PC-9 (cell line): ENCODE data around the gene FOXN3. TPM values are rescaled to one million over a fixed set of nuclear protein-coding genes. Genes with fewer than 3 reads are reported as not detected.

Source experiments
- BruUV-seq: library from RNA; stranded (reverse); fragments of 400-500 nt; replicated peaks from 2 replicates; lab custom pipeline; 2021; lab: Mats Ljungman, UMichigan
- CTCF ChIA-PET: fragments of 300-600 bp; sonication (Branson Sonifier 250); formaldehyde crosslinking; loops from one replicate; lab custom pipeline; 2022; ENCODE audit warnings: antibody characterized with exemption; lab: Charles Lee
- POLR2A ChIA-PET: fragments of 300-600 bp; sonication (Branson Sonifier 250); formaldehyde crosslinking; loops from one replicate; lab custom pipeline; 2022; ENCODE audit warnings: antibody characterized with exemption; ENCODE audit not compliant: unreplicated experiment; lab: Charles Lee
- DNase-seq, 2 experiments: peaks; one replicate each; pipeline versions ENCODE4 v3.0.0 to v3.0.0-alpha.2; 2015 to 2022; ENCODE audit warnings: mixed read lengths in 1 of 2
- H2AFZ ChIP-seq: fragments of 200-600 bp; sonication (generic); 2 replicates; pipeline ENCODE4 v1.8.1; 2017; ENCODE audit warnings: antibody characterized with exemption
- H3F3A ChIP-seq: fragments of 200-600 bp; sonication (generic); 2 replicates; pipeline ENCODE4 v1.8.1; 2017; ENCODE audit warnings: antibody characterized with exemption, mild to moderate bottlenecking, low read depth; ENCODE audit not compliant: insufficient read depth
- H3K27ac ChIP-seq: fragments of 200-600 bp; sonication (generic); 2 replicates; pipeline ENCODE4 v1.6.1; 2016; ENCODE audit warnings: mixed run types
- H3K27me3 ChIP-seq: fragments of 200-600 bp; sonication (generic); 2 replicates; pipeline ENCODE4 v1.6.1; 2016; ENCODE audit warnings: low read depth, mixed run types; ENCODE audit not compliant: insufficient read depth
- H3K36me3 ChIP-seq: fragments of 200-600 bp; sonication (generic); 2 replicates; pipeline ENCODE4 v1.6.1; 2016; ENCODE audit warnings: low read depth, mixed run types
- H3K4me1 ChIP-seq: fragments of 200-600 bp; sonication (generic); replicated peaks from 2 replicates; pipeline ENCODE4 v1.6.1; 2016; ENCODE audit warnings: mixed run types; ENCODE audit not compliant: insufficient read depth
- H3K4me2 ChIP-seq: fragments of 200-600 bp; sonication (generic); 2 replicates; pipeline ENCODE4 v1.6.1; 2017; ENCODE audit warnings: mixed run types
- H3K4me3 ChIP-seq: fragments of 200-600 bp; sonication (generic); 2 replicates; pipeline ENCODE4 v1.6.1; 2016; ENCODE audit warnings: mixed run types
- H3K79me2 ChIP-seq: fragments of 200-600 bp; sonication (generic); 2 replicates; pipeline ENCODE4 v1.6.1; 2017; ENCODE audit warnings: low read depth, mixed run types
- H3K9me2 ChIP-seq: fragments of 200-600 bp; sonication (generic); 2 replicates; pipeline ENCODE4 v1.8.1; 2017; ENCODE audit warnings: mild to moderate bottlenecking; ENCODE audit not compliant: insufficient read depth
- H3K9me3 ChIP-seq: fragments of 200-600 bp; sonication (generic); 2 replicates; pipeline ENCODE4 v1.8.1; 2016; ENCODE audit warnings: low read depth; ENCODE audit not compliant: insufficient read depth
- H4K20me1 ChIP-seq: fragments of 200-600 bp; sonication (generic); 2 replicates; pipeline ENCODE4 v1.8.1; 2017; ENCODE audit not compliant: insufficient read depth
- EZH2 ChIP-seq: fragments of 200-600 bp; sonication (generic); IDR thresholded peaks from 2 replicates; pipeline ENCODE4 v1.8.0; 2017; ENCODE audit warnings: antibody characterized with exemption, low read depth
- intact Hi-C: fragments of 100-400 bp; cut with micrococcal nuclease; formaldehyde crosslinking; loops from one replicate; pipeline ENCODE4 v1.10.0; 2022; ENCODE audit not compliant: unreplicated experiment
- total RNA-seq: library from RNA; stranded (reverse); gene quantifications from 2 replicates; pipeline ENCODE4 v1.2.3, GENCODE V29; 2021
- TF ChIP-seq, protein P1 (sequence below): fragments of 200-600 bp; sonication (generic); conservative IDR thresholded peaks from 2 replicates; pipeline ENCODE4 v1.6.1; 2017; ENCODE audit warnings: mixed run types, antibody characterized with exemption, mild to moderate bottlenecking, moderate library complexity

The FOXN3 gene
- total RNA-seq, 1 experiment from 2014 or later: 4.2 TPM

DNA sequence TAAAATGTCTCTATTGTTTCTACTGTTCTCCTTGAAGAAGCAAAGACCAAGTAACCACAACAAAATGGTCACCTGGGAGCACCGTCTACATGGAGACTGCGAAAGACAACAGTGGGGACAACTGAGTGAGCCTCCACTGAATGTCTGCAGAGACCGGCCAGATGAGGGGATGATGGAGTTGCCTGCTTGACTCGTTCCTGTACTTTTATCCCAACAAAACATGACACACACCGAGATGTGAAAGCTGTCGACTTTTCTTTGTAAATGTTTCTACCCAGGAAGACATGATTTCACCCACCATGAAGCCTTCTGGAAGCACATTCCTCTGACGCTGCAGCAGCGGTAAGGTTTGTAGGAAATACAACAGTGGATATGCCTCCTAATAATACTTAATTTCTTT is 66.9 kb downstream of the FOXN3 start:
- Histone ChIP-seq H3K27ac (no peak overlapping the region), H2AFZ (no peak overlapping the region), H3K79me2 (no peaks in the 10 kb centered on the region), H4K20me1 (no peaks in the 10 kb centered on the region), H3K9me3 (no peaks in the 10 kb centered on the region), H3K4me3 (no peak overlapping the region), H3K27me3 (peaks cover 47% of the 10 kb centered on the region), H3F3A (no peaks in the 10 kb centered on the region), H3K4me1 (no peaks in the 10 kb centered on the region), H3K36me3 (no peaks in the 10 kb centered on the region), H3K4me2 (no peak overlapping the region), H3K9me2 (no peaks in the 10 kb centered on the region)
- CTCF ChIA-PET: no interaction called here
- POLR2A ChIA-PET: no interaction called here
- TF ChIP-seq EZH2: no peak
- TF ChIP-seq, protein P1, sequence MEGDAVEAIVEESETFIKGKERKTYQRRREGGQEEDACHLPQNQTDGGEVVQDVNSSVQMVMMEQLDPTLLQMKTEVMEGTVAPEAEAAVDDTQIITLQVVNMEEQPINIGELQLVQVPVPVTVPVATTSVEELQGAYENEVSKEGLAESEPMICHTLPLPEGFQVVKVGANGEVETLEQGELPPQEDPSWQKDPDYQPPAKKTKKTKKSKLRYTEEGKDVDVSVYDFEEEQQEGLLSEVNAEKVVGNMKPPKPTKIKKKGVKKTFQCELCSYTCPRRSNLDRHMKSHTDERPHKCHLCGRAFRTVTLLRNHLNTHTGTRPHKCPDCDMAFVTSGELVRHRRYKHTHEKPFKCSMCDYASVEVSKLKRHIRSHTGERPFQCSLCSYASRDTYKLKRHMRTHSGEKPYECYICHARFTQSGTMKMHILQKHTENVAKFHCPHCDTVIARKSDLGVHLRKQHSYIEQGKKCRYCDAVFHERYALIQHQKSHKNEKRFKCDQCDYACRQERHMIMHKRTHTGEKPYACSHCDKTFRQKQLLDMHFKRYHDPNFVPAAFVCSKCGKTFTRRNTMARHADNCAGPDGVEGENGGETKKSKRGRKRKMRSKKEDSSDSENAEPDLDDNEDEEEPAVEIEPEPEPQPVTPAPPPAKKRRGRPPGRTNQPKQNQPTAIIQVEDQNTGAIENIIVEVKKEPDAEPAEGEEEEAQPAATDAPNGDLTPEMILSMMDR: no peak
- intact Hi-C loops: no loop called here
- no peak for DNase-seq
- no TSS peak for BruUV-seq

DNA sequence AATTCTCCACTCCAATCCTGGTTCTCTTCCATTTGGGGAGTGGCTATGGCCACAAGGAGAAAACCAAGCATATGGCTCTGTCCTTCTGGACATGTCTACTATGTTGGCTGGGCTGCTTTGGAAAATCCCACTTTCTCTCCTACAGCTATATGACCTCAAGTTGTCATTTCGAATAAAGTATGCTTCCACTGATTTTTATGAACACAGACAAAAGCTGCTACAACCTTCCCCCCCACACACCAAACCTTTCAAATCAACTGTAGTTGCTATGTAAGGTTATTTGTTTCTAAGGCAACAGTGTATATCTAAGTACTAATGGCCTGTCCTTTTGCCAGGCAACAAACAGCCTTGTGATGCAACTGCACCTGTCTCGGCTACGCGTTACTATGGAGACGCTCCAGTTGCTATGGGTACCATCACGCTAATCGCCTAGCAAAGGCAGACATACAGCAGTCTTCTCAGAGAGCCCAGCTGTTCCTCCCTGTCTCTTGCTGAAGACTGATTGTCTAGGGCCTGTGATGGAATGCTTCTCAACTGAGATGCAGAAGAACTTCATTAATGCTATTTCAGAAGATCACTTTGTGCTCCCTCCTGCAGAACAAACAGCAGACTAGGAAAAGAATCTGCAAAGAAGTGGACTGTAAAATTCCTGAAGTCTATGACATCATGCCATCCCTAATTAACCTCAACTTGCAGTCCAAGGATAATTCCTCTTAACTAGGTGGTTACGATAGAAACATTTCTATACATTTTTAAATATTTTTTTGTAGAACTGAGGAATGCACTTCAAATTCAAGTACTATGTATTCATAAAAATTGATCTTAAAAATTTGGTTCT is 67.6 kb downstream of the FOXN3 start:
- Histone ChIP-seq H3K9me3 (no peaks in the 10 kb centered on the region), H3K27ac (no peak overlapping the region), H4K20me1 (no peaks in the 10 kb centered on the region), H3K4me1 (no peaks in the 10 kb centered on the region), H3K4me3 (no peak overlapping the region), H3K27me3 (peaks cover 47% of the 10 kb centered on the region), H3K79me2 (no peaks in the 10 kb centered on the region), H3F3A (no peaks in the 10 kb centered on the region), H3K4me2 (no peak overlapping the region), H3K36me3 (no peaks in the 10 kb centered on the region), H2AFZ (no peak overlapping the region), H3K9me2 (no peaks in the 10 kb centered on the region)
- ChIA-PET CTCF (no interaction called here), POLR2A (no interaction called here)
- TF ChIP-seq EZH2: no peak
- TF ChIP-seq, protein P1: no peak
- no TSS peak for BruUV-seq
- DNase-seq: no peak
- intact Hi-C loops: no loop called here

DNA sequence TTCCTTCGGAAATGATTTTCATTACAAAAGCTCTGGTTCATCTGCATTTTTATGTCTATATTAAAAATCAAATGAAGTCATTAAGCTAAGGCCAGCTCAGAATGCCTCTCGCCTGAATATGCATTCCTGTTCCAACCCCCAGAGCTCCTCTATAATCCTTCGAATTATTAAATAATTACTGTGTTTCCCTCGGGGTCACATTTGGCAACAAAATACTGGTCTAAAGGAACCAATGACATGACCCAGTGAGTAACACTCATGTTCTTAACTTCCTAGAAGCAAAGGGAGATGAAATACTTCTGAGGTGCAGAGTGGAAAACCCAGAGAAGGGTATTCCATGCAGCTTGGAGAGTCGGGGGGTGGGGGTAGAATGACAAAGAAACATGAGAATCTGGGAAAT is 68.3 kb downstream of the FOXN3 start:
- CTCF ChIA-PET: no interaction called here
- H3K27me3 ChIP-seq: peaks cover 47% of the 10 kb centered on the region

More for the DNA sequence above, 68.3 kb downstream of the FOXN3 start:
- H3K9me3 ChIP-seq: no peaks in the 10 kb centered on the region
- H3K36me3 ChIP-seq: no peaks in the 10 kb centered on the region
- no peaks in the 10 kb centered on the region for H3K4me1 ChIP-seq
- H3K4me3 ChIP-seq: no peak overlapping the region
- no peaks in the 10 kb centered on the region for H3K79me2 ChIP-seq
- H3K27ac ChIP-seq: no peak overlapping the region
- TF ChIP-seq, protein P1: no peak
- TF ChIP-seq EZH2: no peak
- H3K9me2 ChIP-seq: no peaks in the 10 kb centered on the region
- no peak overlapping the region for H3K4me2 ChIP-seq
- H3F3A ChIP-seq: no peaks in the 10 kb centered on the region
- no TSS peak for BruUV-seq
- no peak for DNase-seq
- H4K20me1 ChIP-seq: no peaks in the 10 kb centered on the region
- H2AFZ ChIP-seq: no peak overlapping the region
- POLR2A ChIA-PET: no interaction called here
- intact Hi-C loops: no loop called here
